Stimulated activated CD8-positive, alpha-beta memory T cell treated with anti-CD3 and anti-CD28 coated beads, Interleukin-7, amount 100 ng/mL, for 1 hour (primary cell): Measurements from ENCODE around the gene TULP4.
A peak's percentile ranks its signal among the peaks of the same experiment; 100 is the strongest.

Experiments used
- DNase-seq, 2 donors: peaks; one replicate each; pipeline ENCODE4 v3.0.0-alpha.2; 2020; ENCODE audit warnings: low read depth in 2 of 2

The TULP4 gene

GRCh38 chr6:158558415-158559306 lies 246.4 kb downstream of the TULP4 start:
- no peak for DNase-seq

- DNase-seq, result no peak
Measured at GRCh38 chr6:158559338-158559894, 247.2 kb downstream of the TULP4 start.

- peak; percentile 78 to 83 for DNase-seq
Measured at GRCh38 chr6:158559895-158560835, 247.9 kb downstream of the TULP4 start, which contains the start of gene TMEM181. TMEM181 (plus strand) TSS chr6:158560091; CDS start chr6:158560225, 134 bp downstream.

- DNase-seq, result no peak
Measured at GRCh38 chr6:158560836-158561320, 248.6 kb downstream of the TULP4 start.
